GM19397 (cell line): ENCODE results near the gene ANKFN1.

Experiments
- ATAC-seq: cut with Tn5 transposase; IDR thresholded peaks from one replicate; pipeline ENCODE4 v1.9.1; 2021; ENCODE audit warnings: mild to moderate bottlenecking, moderate library complexity; ENCODE audit not compliant: unreplicated experiment

ANKFN1 gene

GRCh38 chr17:56486732-56487131 is 333.5 kb downstream of the ANKFN1 start:
- ATAC-seq: no peak

GRCh38 chr17:56488800-56489199 is 335.5 kb downstream of the ANKFN1 start:
- ATAC-seq: no peak

- ATAC-seq: no peak
Observed at GRCh38 chr17:56489980-56490379, 336.7 kb downstream of the ANKFN1 start.

- no peak for ATAC-seq
Observed at GRCh38 chr17:56495556-56495955, 342.3 kb downstream of the ANKFN1 start.

- no peak for ATAC-seq
Observed at GRCh38 chr17:56497132-56497531, 343.9 kb downstream of the ANKFN1 start.

DNA sequence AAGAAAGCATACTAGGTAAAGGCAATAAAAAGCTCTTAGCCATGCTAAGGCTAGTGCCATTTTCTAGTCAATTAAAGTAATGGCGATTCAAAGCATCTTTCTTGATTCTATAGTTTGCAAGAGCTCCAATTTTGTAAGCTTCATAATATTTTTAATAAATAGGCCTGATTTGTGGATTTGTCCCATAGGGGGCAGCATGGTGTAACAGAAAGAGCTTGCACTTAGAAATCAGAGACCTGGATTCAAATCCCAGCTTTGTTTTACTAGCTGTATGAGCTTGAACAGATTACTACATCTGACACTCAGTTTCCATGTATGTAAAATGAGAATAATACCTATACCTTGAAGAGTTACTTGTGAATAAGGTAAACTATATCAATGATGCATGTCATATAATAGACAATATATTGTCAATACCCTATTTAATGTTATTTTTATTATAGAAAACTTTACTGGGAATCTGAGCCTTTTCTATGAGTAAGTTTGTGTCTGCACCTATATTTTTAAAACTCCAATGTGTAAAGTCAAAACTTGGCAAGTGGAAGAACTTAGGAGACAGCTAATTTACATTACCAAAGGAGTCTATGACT is 346.6 kb downstream of the ANKFN1 start:
- ATAC-seq: no peak

GRCh38 chr17:56502120-56502654 is 348.9 kb downstream of the ANKFN1 start:
- no peak for ATAC-seq

DNA sequence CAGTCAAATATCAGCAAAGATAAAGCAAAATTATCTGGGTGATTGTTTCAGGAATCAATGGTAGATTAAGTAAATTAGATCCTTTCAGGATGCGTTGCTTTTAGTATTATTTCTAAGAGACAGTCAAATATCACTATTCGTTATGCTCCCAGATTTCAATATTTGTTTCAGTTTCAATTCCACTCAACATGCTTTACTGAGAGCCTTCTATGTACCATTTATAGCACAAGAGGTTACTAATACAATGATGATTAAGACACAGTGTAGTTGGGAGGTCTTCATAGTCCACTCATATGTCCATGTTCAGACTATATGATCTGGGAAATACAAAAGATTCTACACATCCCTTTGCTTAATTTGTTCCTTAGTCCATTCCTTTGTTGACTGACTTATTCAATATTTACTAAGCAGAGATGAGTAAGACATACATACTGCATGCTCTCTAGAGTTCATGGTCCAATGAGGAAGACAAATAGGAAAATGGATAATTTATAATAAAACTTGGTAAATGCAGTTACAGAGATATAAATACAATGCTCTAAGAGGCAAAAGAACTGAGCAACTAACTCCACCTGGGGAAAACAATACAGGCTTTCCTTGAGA is 352.0 kb downstream of the ANKFN1 start:
- ATAC-seq: no peak

DNA sequence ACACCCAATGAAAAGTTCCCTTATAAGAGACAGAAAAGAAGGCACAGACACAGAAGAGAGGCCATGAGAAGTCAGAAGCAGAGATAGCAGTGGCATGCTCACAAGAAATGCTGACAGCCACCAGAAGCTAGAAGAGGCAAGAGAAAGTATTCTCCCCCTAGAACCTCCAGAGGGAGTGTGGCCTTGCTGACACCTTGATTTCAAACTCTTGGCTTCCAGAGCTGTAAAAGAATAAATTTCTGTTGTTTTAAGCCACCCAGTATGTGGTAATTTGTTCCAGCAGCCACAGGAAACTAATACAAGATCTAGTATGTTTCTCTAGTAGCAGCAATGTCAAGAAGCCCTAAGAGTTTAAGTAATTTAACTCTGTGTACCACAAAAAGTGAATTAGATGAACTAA is 353.1 kb downstream of the ANKFN1 start:
- no peak for ATAC-seq

- no peak for ATAC-seq
Observed at GRCh38 chr17:56510554-56511342, 357.5 kb downstream of the ANKFN1 start.

DNA sequence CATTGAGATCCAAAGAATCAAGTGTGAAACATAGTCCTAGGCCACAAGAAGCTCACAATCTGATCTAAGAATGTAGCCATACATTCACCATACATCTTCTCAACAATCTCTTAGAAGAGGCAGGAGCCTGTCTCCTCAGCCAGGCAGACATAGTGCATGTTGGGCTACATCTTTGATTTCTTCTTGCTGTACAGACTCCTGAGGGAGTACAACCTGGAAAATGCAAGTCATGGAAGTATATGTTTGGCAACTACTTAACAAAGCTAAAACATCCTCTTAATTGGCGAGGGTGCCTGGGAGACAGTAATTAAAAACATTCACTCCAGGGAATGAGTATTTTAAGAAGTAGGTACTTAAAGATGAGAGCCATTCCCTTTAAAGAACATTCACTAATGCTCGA is 361.0 kb downstream of the ANKFN1 start:
- no peak for ATAC-seq

DNA sequence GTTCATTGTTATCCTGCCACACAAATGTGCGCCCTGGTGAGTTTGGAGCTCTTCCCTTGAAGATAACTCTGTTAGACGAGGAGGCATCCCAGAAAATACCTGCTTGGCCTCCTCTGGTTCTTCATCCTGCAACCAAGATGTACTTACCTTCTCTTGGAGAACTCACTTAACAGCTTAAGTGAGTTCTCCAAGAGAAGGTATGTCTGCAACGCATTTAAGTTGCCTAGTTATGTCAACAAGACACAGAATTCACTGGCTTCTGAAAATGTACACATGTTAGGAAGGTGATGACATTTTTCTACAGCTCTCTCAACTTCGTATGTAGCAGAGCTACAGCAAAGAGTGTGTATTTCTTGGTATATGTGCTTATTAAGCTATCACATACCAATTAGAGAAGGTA is 361.6 kb downstream of the ANKFN1 start:
- no peak for ATAC-seq

DNA sequence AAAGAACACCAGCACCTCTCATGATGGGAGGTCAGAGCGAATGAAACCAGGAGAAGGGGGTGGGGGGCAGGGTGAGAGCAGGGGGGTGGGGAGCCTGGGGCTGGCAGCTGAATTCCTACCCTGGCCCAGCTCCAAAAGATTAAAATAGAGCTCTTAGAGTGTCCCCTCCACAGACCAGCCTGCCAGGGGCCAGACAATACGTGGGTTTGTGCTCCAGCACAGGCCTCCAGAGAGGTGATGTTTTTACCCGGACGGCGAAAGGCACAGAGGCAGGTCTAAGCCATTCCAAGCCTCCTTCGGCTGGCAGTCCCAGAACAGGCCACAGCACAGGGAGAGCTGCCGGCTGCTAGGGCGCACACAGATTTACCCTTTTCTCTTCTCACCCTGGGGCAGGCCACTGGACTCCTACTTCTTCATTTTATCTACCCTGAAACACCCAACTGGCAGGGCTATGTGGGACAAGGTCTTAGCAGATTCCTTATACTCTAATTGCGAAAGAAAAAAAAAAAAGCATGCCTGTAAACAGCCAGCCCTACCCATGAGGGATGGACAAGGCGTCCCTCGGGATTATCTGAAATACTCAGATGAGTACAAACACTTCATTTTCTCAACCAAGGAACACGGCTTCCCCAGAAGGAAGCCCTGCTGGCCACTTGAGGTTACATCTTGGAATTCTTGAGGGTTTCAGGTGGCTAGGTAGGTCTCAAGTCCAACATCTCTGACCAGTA is 368.3 kb downstream of the ANKFN1 start:
- no peak for ATAC-seq

- ATAC-seq: no peak
Observed at GRCh38 chr17:56523042-56523441, 369.8 kb downstream of the ANKFN1 start.

DNA sequence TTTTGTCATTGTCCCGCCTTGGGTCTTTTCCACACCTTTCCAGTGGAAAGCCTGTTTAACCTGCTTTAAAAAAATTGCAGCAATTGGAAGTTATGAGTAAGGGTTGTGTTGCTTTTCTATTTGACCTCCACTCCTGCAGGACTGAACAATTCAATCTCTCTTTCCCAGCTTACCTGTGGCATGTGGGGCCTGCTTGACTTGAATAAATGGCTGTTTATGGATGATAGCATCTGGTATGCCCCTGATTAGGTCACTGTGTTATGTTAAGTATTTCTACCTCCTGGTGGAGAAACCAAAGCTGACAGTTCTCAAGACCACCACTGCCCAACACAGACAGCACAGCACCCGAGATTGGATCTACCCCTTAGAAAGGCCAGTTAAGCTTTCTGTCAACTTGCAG is 375.4 kb downstream of the ANKFN1 start:
- ATAC-seq: no peak

DNA sequence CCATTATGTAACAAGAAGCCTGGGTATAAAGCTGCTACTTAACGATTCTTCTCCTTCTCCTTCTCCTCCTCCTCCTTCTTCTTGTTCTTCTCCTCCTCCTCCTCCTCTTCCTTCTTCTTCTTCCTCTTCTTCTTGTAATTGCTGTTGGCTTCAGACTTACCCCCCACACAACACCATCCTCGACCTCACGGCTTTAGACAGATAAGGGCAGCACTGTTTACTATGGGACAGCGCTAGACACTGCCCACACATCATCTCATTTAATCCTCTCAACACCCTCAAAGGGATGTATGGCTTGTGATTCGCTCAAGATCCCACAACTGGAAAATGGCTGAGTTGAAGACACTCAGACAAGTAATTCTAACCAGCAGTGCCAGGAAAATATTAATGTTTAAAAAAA is 379.7 kb downstream of the ANKFN1 start:
- no peak for ATAC-seq

GRCh38 chr17:56536766-56537165 is 383.5 kb downstream of the ANKFN1 start:
- no peak for ATAC-seq

GRCh38 chr17:56540836-56541235 is 387.6 kb downstream of the ANKFN1 start:
- ATAC-seq: no peak

GRCh38 chr17:56543280-56543679 is 390.0 kb downstream of the ANKFN1 start:
- ATAC-seq: no peak

GRCh38 chr17:56545106-56545505 is 391.8 kb downstream of the ANKFN1 start:
- no peak for ATAC-seq

DNA sequence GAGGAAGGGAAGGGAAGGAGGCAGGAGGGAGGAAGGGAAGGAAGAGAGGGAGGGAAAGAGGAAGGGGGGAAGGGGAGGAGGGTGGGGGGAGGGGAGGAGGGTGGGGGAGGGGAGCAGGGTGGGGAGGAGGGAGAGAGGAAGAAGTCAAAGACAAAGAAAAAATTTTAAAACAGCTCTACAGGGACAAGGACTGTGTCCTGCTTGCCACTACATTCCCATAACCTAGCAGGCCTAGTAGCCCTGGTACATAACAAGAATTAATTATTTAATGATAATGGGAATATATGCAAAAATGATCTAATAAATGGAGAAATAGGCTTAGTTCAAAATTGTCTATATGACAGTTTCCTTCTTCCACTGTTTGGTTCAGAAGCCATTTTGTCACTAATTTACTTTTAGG is 392.7 kb downstream of the ANKFN1 start:
- no peak for ATAC-seq
